ENCODE results near the gene IL20. TPM values are rescaled to one million over a fixed set of nuclear protein-coding genes. Genes with fewer than 3 reads are reported as not detected.

IL20 gene
- total and polyA plus RNA-seq, 2 of the 13 experiments (the other 11 are each of a cell fraction or from before 2014, with no cell fraction given): 0.05 TPM; not detected in 1

DNA sequence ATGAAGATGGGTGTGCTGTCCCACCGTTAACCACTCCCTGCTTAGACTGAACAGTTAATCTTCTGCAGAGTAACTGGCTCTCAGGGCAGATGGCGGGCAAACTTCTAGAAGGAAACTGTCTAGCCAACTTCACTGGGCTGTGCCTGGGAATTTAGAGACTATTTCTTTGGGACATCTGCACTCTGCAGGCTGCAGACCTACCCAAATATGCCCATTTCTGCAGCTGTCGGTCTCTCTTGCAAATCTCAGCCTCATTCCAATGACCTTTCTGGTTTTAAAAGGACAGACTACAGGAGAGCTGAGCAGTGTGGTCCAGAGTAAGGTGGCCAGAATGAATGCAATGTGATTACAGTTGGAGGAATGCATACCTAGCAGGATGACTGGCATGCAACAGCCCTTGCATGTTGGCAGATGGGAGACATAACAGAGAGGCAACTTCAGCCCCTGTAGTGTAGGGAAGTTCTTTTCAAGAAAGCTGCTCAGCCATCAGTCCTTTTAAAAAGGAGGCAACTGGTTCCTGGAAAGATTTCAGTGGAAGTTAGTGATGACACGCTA lies 26.3 kb upstream of the IL20 start (continued):
- TF ChIP-seq, protein P1, sequence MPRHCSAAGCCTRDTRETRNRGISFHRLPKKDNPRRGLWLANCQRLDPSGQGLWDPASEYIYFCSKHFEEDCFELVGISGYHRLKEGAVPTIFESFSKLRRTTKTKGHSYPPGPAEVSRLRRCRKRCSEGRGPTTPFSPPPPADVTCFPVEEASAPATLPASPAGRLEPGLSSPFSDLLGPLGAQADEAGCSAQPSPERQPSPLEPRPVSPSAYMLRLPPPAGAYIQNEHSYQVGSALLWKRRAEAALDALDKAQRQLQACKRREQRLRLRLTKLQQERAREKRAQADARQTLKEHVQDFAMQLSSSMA (CRISPR knock-in tag; IDR thresholded peaks at IDR 0.05): no peak

DNA sequence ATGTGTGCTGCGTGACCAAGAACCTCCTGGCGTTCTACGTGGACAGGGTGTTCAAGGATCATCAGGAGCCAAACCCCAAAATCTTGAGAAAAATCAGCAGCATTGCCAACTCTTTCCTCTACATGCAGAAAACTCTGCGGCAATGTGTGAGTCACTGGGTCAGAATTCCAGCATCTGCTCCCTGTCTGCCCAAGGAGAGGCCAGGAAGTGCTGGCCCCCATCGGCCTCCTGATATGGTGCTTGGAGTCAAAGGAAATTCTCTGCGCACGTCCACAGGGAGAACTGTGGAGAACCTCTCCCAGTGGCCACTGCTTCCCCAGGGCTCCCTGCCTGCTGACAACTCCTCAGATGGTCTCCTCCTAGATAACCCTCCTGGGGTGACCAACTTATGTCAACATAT lies 25.6 kb upstream of the IL20 start:
- Histone ChIP-seq H3K4me2 (ENCODE audit: low read depth, low read length) (no peak overlapping the region), H3K36me3 (replicated peaks in 1 of 2; ENCODE audit: control insufficient read depth in 1 of 2, insufficient read depth in 2 of 2, low read length in 2 of 2) (no peaks in the 10 kb centered on the region), H3K9ac (ENCODE audit: insufficient read depth, low read depth, low read length) (no peak overlapping the region), H3K4me3 (replicated peaks in 1 of 3; ENCODE audit: insufficient read depth in 1 of 3, low read depth in 2 of 3, low read length in 3 of 3) (no peak overlapping the region), H3K27me3 (ENCODE audit: control insufficient read depth in 1 of 2, insufficient read depth in 2 of 2, low read length in 2 of 2) (peaks cover 0 to 31% of the 10 kb centered on the region in 2 experiments; a peak in 3 of 5 replicates), H3K4me1 (ENCODE audit: insufficient read depth, low read length) (no peaks in the 10 kb centered on the region), H3K79me2 (ENCODE audit: insufficient read depth, low read length) (no peaks in the 10 kb centered on the region), H3K27ac (ENCODE audit: extremely low read length, insufficient read depth, low read length) (no peak overlapping the region), H2AFZ (ENCODE audit: low read length) (no peak overlapping the region), H3K9me3 (ENCODE audit: low read length) (no peaks in the 10 kb centered on the region), H4K20me1 (ENCODE audit: insufficient read depth, low read length) (no peaks in the 10 kb centered on the region)
- CTCF ChIA-PET (ENCODE audit: low intra/inter-chr PET ratio, low total read pairs): no interaction called here
- DNase-seq (ENCODE audit: low spot score) (no peak), ATAC-seq (no peak), FAIRE-seq (no peak)
- intact Hi-C loops (cut with micrococcal nuclease; ENCODE audit: unreplicated experiment): no loop called here
- in situ Hi-C loops (cut with HindIII; ENCODE audit: extremely low pct_ligation_motif_present, low pct_unique_long_range_greater_than_20kb): no loop called here
- 11% methylated on average over 6 of the region's 7 CpGs for WGBS (ENCODE audit: low lambda C conversion rate)
- POLR2A ChIA-PET: no interaction called here
- TF ChIP-seq, protein P2, sequence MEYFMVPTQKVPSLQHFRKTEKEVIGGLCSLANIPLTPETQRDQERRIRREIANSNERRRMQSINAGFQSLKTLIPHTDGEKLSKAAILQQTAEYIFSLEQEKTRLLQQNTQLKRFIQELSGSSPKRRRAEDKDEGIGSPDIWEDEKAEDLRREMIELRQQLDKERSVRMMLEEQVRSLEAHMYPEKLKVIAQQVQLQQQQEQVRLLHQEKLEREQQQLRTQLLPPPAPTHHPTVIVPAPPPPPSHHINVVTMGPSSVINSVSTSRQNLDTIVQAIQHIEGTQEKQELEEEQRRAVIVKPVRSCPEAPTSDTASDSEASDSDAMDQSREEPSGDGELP (IDR thresholded peaks at IDR 0.05; ENCODE audit: borderline replicate concordance, low read depth): no peak
- TF ChIP-seq, protein P3, sequence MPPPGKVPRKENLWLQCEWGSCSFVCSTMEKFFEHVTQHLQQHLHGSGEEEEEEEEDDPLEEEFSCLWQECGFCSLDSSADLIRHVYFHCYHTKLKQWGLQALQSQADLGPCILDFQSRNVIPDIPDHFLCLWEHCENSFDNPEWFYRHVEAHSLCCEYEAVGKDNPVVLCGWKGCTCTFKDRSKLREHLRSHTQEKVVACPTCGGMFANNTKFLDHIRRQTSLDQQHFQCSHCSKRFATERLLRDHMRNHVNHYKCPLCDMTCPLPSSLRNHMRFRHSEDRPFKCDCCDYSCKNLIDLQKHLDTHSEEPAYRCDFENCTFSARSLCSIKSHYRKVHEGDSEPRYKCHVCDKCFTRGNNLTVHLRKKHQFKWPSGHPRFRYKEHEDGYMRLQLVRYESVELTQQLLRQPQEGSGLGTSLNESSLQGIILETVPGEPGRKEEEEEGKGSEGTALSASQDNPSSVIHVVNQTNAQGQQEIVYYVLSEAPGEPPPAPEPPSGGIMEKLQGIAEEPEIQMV (CRISPR knock-in tag; IDR thresholded peaks at IDR 0.05; ENCODE audit: low read depth): no peak
- TF ChIP-seq ZBTB7A (CRISPR knock-in tag; IDR thresholded peaks at IDR 0.05) (no peak), KLF13 (CRISPR knock-in tag; IDR thresholded peaks at IDR 0.05) (no peak), WIZ (CRISPR knock-in tag; IDR thresholded peaks at IDR 0.05) (no peak), ZNF839 (CRISPR knock-in tag; IDR thresholded peaks at IDR 0.05; ENCODE audit: borderline replicate concordance) (no peak)
- TF ChIP-seq, protein P4, sequence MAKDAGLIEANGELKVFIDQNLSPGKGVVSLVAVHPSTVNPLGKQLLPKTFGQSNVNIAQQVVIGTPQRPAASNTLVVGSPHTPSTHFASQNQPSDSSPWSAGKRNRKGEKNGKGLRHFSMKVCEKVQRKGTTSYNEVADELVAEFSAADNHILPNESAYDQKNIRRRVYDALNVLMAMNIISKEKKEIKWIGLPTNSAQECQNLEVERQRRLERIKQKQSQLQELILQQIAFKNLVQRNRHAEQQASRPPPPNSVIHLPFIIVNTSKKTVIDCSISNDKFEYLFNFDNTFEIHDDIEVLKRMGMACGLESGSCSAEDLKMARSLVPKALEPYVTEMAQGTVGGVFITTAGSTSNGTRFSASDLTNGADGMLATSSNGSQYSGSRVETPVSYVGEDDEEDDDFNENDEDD (CRISPR knock-in tag; IDR thresholded peaks at IDR 0.05; ENCODE audit: borderline replicate concordance): no peak
- TF ChIP-seq, protein P5, sequence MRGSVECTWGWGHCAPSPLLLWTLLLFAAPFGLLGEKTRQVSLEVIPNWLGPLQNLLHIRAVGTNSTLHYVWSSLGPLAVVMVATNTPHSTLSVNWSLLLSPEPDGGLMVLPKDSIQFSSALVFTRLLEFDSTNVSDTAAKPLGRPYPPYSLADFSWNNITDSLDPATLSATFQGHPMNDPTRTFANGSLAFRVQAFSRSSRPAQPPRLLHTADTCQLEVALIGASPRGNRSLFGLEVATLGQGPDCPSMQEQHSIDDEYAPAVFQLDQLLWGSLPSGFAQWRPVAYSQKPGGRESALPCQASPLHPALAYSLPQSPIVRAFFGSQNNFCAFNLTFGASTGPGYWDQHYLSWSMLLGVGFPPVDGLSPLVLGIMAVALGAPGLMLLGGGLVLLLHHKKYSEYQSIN (CRISPR knock-in tag; IDR thresholded peaks at IDR 0.05; ENCODE audit: borderline replicate concordance): no peak
- TF ChIP-seq, protein P6, sequence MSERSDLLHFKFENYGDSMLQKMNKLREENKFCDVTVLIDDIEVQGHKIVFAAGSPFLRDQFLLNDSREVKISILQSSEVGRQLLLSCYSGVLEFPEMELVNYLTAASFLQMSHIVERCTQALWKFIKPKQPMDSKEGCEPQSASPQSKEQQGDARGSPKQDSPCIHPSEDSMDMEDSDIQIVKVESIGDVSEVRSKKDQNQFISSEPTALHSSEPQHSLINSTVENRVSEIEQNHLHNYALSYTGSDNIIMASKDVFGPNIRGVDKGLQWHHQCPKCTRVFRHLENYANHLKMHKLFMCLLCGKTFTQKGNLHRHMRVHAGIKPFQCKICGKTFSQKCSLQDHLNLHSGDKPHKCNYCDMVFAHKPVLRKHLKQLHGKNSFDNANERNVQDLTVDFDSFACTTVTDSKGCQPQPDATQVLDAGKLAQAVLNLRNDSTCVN (CRISPR knock-in tag; IDR thresholded peaks at IDR 0.05; ENCODE audit: borderline replicate concordance): no peak
- no TSS peak for BruUV-seq (replicated peaks)
